NAMALWA (cell line): ENCODE results near the gene UBQLN4.
"Not testable (repeated sequence)": the region's sequence is repeated elsewhere in the genome, so short reads cannot be mapped to it uniquely, and the experiment has no call there.

Experiments used
- DNase-seq: peaks from one replicate; pipeline ENCODE4 v3.0.0-alpha.2; 2015; ENCODE audit warnings: low spot score

UBQLN4 gene

GRCh38 chr1:156060937-156061636, 7.5 kb upstream of the UBQLN4 start, which contains the start of gene RAB25:
Gene RAB25, plus strand, starts transcription at chr1:156061160. Its CDS starts 241 bp downstream, at chr1:156061401.
- DNase-seq: no peak

GRCh38 chr1:156056326-156056849, 2.8 kb upstream of the UBQLN4 start:
- DNase-seq: no peak

- peak; percentile 51 for DNase-seq
These were observed 1.9 kb upstream of the UBQLN4 start for GRCh38 chr1:156055281-156056048.

- peak; percentile 99 for DNase-seq
These were observed 1.1 kb upstream of the UBQLN4 start, which contains the start of gene LAMTOR2 for GRCh38 chr1:156054500-156055280. Gene LAMTOR2, plus strand, starts transcription at chr1:156054782. Its CDS starts 108 bp downstream, at chr1:156054890.

- peak; percentile 91 for DNase-seq
These were observed 483 bp downstream of the UBQLN4 start for GRCh38 chr1:156052862-156053767.

GRCh38 chr1:156051011-156051725, 2.4 kb downstream of the UBQLN4 start:
- no peak for DNase-seq

GRCh38 chr1:156050376-156050775, 3.2 kb downstream of the UBQLN4 start:
- DNase-seq: no peak

- no peak for DNase-seq
These were observed 4.8 kb downstream of the UBQLN4 start for GRCh38 chr1:156048663-156049258.

- no peak for DNase-seq
These were observed 8.5 kb downstream of the UBQLN4 start for GRCh38 chr1:156045076-156045475.

GRCh38 chr1:156042828-156043227, 10.8 kb downstream of the UBQLN4 start:
- DNase-seq: no peak

- DNase-seq: not testable (repeated sequence)
These were observed 18.6 kb downstream of the UBQLN4 start for GRCh38 chr1:156034991-156035390.

- no peak for DNase-seq
These were observed 20.6 kb downstream of the UBQLN4 start for GRCh38 chr1:156033011-156033410.

- DNase-seq: no peak
These were observed 27.0 kb downstream of the UBQLN4 start for GRCh38 chr1:156026588-156026987.

GRCh38 chr1:156025876-156026275, 27.7 kb downstream of the UBQLN4 start:
- peak; percentile 76 for DNase-seq

GRCh38 chr1:156024801-156025200, 28.8 kb downstream of the UBQLN4 start:
- no peak for DNase-seq

GRCh38 chr1:156021954-156022353, 31.6 kb downstream of the UBQLN4 start:
- no peak for DNase-seq

- no peak for DNase-seq
These were observed 32.5 kb downstream of the UBQLN4 start for GRCh38 chr1:156021093-156021428.

GRCh38 chr1:156020293-156021092, 33.1 kb downstream of the UBQLN4 start, which contains the start of gene SSR2:
Gene SSR2, minus strand, starts transcription at chr1:156020951. Its CDS starts 784 bp downstream, at chr1:156020167.
- peak; percentile 97 for DNase-seq

GRCh38 chr1:156019946-156020292, 33.7 kb downstream of the UBQLN4 start:
- no peak for DNase-seq
